Measurements from ENCODE around the gene FGGY. TPM values are rescaled to one million over a fixed set of nuclear protein-coding genes. Genes with fewer than 3 reads are reported as not detected.

FGGY gene
- total RNA-seq, 1 donor from 2014 or later: 18.2 TPM

GRCh38 chr1:59703918-59704378 is 407.1 kb downstream of the FGGY start:
- no peaks in the 10 kb centered on the region for H3K9me3 Mint-ChIP-seq (ENCODE audit: low read depth)
- no peak for TF ChIP-seq CTCF (IDR thresholded peaks at IDR 0.05; ENCODE audit: unreplicated experiment)
- DNase-seq (ENCODE audit: low spot score, unreplicated experiment): no peak
- peaks cover 2% of the 10 kb centered on the region for H3K4me1 Mint-ChIP-seq (ENCODE audit: low read depth)
- H3K27me3 Mint-ChIP-seq: peaks cover 4% of the 10 kb centered on the region
- no peaks in the 10 kb centered on the region for H3K36me3 Mint-ChIP-seq (ENCODE audit: insufficient read depth)
- H3K4me3 Mint-ChIP-seq (ENCODE audit: low read depth): no peak overlapping the region
- no peak overlapping the region for H3K27ac Mint-ChIP-seq

GRCh38 chr1:59704716-59705115 is 407.8 kb downstream of the FGGY start:
- Mint-ChIP-seq H3K27ac (no peak overlapping the region), H3K4me1 (ENCODE audit: low read depth) (no peaks in the 10 kb centered on the region), H3K36me3 (ENCODE audit: insufficient read depth) (no peaks in the 10 kb centered on the region), H3K9me3 (ENCODE audit: low read depth) (no peaks in the 10 kb centered on the region), H3K27me3 (peaks cover 4% of the 10 kb centered on the region), H3K4me3 (ENCODE audit: low read depth) (no peak overlapping the region)
- no peak for TF ChIP-seq CTCF (IDR thresholded peaks at IDR 0.05; ENCODE audit: unreplicated experiment)
- no peak for DNase-seq (ENCODE audit: low spot score, unreplicated experiment)

- Mint-ChIP-seq H3K27me3 (peaks cover 4% of the 10 kb centered on the region), H3K36me3 (ENCODE audit: insufficient read depth) (peaks cover 2% of the 10 kb centered on the region), H3K9me3 (ENCODE audit: low read depth) (peaks cover 3% of the 10 kb centered on the region), H3K4me1 (ENCODE audit: low read depth) (no peaks in the 10 kb centered on the region), H3K27ac (no peak overlapping the region), H3K4me3 (ENCODE audit: low read depth) (no peak overlapping the region)
- DNase-seq (ENCODE audit: low spot score, unreplicated experiment): no peak
- TF ChIP-seq CTCF (IDR thresholded peaks at IDR 0.05; ENCODE audit: unreplicated experiment): no peak
Observed at GRCh38 chr1:59705466-59706302, 408.8 kb downstream of the FGGY start.

GRCh38 chr1:59706303-59706599 is 409.4 kb downstream of the FGGY start:
- Mint-ChIP-seq H3K27ac (no peak overlapping the region), H3K4me1 (ENCODE audit: low read depth) (no peaks in the 10 kb centered on the region), H3K36me3 (ENCODE audit: insufficient read depth) (peaks cover 2% of the 10 kb centered on the region), H3K27me3 (peaks cover 4% of the 10 kb centered on the region), H3K9me3 (ENCODE audit: low read depth) (peaks cover 4% of the 10 kb centered on the region), H3K4me3 (ENCODE audit: low read depth) (no peak overlapping the region)
- TF ChIP-seq CTCF (IDR thresholded peaks at IDR 0.05; ENCODE audit: unreplicated experiment): no peak
- no peak for DNase-seq (ENCODE audit: low spot score, unreplicated experiment)

GRCh38 chr1:59707178-59707791 is 410.4 kb downstream of the FGGY start:
- Mint-ChIP-seq H3K36me3 (ENCODE audit: insufficient read depth) (peaks cover 2% of the 10 kb centered on the region), H3K4me1 (ENCODE audit: low read depth) (no peaks in the 10 kb centered on the region), H3K9me3 (ENCODE audit: low read depth) (peaks cover 4% of the 10 kb centered on the region), H3K27ac (no peak overlapping the region), H3K4me3 (ENCODE audit: low read depth) (no peak overlapping the region), H3K27me3 (no peaks in the 10 kb centered on the region)
- no peak for DNase-seq (ENCODE audit: low spot score, unreplicated experiment)
- TF ChIP-seq CTCF (IDR thresholded peaks at IDR 0.05; ENCODE audit: unreplicated experiment): no peak
